Activated CD4-positive, alpha-beta T cell treated with anti-CD3 and anti-CD28 coated beads, Interleukin-10, Interleukin-2, amounts not matched to agents 100 ng/mL and 50 ng/mL, durations not matched to agents 16 hours and 8 hours (primary cell): ENCODE results near the gene TOMM5.
A peak's percentile ranks its signal among the peaks of the same experiment; 100 is the strongest.
"Not testable (repeated sequence)": the region's sequence is repeated elsewhere in the genome, so short reads cannot be mapped to it uniquely, and the experiment has no call there.

Experiments
- DNase-seq: peaks from one replicate; pipeline ENCODE4 v3.0.0-alpha.2; 2020

Gene TOMM5

DNA sequence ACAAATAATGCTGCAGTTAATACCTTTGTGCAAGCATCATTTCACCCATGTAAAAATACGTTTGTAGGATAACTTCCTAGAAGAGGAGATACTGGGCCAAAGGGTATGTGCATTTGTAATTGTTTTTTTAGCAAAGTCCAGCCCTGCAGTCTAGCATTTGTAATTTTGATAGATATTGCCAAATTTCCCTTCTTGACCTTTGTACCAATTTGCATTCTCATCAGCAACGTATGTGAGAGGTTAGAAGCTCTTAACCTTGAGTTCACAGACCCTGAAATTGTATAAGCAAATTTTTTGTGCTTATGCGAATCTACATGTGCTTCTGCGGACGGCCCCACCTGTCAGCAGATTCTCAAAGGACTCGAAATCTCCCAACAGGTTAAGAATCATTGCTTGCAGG is 18.6 kb upstream of the TOMM5 start:
- DNase-seq = no peak

DNA sequence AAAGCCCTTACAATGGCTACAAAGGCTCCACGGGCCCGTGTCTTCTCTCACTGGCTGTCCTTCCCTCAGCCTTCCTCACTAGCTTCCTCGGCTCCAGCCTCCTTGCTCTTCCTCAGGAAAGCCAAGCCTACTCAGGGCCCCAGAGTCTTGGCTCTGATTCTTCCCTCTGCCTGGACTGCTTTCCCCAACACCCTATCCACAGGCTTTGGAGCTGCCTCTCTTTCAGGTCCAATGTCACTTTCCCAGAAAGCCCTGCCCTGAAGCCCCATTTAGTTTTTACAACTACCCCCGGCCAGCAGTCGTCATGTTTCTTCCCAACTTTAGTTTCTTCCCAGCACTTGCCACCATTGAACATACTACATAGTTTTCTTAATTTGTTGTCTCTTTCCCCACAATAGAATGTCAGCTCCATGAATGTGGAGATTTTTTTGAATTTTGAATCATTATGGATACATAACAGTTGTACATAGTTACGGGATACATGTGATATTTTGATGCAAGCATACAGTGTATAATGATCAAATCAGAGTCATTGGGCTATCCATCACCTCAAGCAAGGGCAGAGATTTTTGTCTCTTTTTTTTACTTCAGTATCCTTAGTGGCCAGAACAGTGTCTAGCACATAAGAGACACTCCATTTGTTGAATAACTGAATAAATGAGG is 17.5 kb upstream of the TOMM5 start:
- DNase-seq = no peak

DNA sequence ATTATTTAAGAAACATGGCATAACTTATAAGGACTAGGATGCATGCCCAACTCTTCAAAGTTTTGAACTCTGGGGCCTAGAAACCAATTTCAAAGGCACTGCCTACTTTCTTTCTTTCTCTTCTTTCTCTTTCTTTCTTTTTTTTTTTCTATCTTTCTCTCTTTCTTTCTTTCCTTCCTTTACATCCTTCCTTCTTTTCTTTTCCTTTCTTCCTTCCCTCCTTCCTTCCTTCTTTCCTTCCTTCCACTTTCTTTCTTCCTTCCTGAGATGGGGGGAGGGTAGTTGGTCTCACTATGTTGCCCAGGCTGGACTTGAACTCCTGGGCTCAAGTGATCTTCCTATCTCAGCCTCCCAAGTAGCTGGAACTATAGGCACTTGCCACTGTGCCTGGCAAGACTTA is 15.9 kb upstream of the TOMM5 start:
- no peak for DNase-seq

- DNase-seq = no peak
Measured at GRCh38 chr9:37604296-37604695, 11.9 kb upstream of the TOMM5 start.

DNA sequence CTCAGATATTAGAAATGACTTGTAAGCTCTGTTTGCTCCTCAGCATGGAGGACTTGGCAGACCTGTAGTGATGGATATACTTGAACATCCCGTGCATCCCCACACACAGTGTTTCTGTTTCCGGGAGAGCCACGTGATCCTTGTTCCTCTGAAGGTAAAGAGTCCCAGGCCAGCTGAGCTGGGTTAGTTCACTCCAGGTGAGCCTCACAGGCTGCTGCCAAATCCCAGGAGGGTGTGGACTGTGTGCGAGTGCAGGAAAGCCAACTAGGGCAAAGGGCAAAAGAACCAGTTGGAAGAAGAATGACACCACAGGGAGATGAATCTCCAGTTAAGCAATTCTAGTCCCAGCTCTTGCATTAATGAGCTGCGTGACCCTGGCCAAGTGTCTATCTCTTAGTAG is 10.4 kb upstream of the TOMM5 start:
- DNase-seq = no peak

DNA sequence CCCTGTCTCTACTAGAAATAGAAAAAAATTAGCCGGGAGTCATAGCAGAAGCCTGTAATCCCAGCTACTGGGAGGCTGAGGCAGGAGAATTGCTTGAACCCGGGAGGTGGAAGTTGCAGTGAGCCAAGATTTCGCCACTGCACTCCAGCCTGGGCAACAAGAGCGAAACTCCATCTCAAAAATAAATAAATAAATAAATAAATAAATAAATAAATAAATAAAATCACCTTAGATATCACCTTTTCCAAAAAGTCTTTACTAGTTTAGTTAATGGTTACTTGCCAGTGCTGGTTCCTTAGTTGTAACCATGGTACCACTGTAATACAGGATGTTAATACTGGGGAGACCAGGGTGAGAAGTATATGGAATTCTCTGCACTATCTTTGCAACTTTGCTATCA is 9.7 kb upstream of the TOMM5 start:
- not testable (repeated sequence) for DNase-seq

GRCh38 chr9:37596504-37596903 is 4.1 kb upstream of the TOMM5 start:
- no peak for DNase-seq

GRCh38 chr9:37593883-37594448 is 1.6 kb upstream of the TOMM5 start:
- DNase-seq = no peak

DNA sequence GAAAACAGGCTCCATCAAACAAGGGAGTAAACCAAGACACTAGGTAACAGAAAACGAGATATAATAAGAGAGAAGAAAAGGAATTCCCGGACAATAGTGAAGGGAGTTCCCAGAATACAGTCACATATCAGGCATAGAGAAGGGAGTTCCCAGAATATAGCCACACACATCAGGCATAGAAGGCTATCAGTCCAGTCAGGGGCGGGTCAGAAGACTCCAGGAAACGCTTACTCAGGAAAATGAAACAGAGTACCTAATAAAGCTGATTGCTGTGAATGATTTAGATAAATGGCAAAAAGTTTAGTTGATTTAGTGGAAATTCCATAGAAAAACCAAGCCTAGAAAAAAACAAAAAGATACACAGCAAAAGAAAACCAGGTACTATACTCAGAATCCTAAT is 4.9 kb downstream of the TOMM5 start:
- no peak for DNase-seq

- no peak for DNase-seq
Measured at GRCh38 chr9:37583522-37584121, 8.8 kb downstream of the TOMM5 start.

DNA sequence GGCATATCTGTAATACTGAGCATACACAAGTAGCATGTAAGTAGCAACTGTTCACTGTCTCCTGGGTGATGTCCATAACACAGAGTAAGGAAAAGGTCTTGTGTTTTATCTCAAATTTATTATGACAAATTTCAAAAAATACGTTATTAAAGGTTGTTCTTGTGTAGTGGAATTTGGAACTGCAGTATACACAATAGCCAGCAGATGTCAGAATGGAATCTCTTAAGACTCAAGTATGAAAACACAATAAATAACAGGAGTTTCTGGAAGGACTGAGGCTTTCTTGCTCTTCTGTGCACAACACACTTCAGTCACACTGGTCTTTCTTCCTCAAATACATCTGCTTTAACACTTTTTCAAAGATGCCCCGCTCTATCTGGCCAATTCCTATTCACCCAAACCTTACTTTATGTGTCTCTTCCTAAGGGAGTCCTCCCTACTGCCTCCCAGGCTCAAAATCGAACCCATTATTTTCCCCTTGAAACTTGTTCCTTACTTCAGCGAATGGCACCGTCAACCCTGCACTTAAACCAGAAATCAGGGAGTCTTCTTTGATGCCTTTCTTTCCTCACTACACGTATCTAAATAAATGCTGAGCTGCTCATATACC is 9.7 kb downstream of the TOMM5 start:
- peak; percentile 34 for DNase-seq

- DNase-seq = peak; percentile 56
Measured at GRCh38 chr9:37575921-37576721, 16.3 kb downstream of the TOMM5 start, which contains the start of gene FBXO10. Gene FBXO10, minus strand, starts transcription at chr9:37576380. Its CDS starts 34,612 bp downstream, at chr9:37541768.

GRCh38 chr9:37575511-37575914 is 16.9 kb downstream of the TOMM5 start:
- DNase-seq = no peak

DNA sequence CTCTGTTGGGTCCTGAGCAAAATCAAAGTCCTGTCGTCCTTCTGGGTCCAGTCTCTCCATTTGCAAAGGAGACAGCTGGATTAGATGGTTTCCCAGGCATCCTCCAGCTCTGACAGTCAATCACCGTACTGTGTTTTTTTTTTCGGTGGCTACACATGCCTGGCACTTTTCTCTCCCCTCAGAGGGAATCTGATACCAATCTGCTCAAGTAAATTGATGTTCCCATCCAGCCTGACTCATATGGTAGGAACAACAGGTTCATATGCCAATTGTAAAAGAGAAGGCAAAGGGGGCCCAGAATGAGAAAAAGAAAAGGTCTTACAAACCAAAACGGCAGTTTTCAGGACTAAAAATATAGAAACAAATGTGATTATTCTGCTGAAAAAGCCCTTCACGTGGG is 17.4 kb downstream of the TOMM5 start:
- DNase-seq = no peak

GRCh38 chr9:37574241-37574721 is 18.1 kb downstream of the TOMM5 start:
- no peak for DNase-seq

- DNase-seq = no peak
Measured at GRCh38 chr9:37571282-37571681, 21.1 kb downstream of the TOMM5 start.

DNA sequence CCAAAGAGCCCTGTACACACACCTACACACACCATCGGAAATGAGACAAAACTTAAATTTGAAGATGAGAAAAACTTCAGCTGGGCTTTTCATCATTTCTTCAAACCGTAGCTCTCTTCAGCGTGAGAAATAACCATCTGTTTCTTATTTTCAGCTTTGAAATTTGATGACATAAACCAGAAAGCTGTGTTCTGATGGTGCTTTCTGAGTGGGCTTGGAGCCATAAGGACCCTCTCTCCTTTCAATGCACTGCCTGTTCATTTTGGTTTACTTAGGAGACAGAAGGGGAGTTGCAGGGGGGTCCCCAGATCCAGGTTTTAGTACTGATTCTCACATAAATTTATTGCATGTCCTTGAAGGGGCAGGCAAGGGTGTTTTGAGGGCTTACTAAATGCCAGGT is 25.7 kb downstream of the TOMM5 start:
- DNase-seq = no peak

DNA sequence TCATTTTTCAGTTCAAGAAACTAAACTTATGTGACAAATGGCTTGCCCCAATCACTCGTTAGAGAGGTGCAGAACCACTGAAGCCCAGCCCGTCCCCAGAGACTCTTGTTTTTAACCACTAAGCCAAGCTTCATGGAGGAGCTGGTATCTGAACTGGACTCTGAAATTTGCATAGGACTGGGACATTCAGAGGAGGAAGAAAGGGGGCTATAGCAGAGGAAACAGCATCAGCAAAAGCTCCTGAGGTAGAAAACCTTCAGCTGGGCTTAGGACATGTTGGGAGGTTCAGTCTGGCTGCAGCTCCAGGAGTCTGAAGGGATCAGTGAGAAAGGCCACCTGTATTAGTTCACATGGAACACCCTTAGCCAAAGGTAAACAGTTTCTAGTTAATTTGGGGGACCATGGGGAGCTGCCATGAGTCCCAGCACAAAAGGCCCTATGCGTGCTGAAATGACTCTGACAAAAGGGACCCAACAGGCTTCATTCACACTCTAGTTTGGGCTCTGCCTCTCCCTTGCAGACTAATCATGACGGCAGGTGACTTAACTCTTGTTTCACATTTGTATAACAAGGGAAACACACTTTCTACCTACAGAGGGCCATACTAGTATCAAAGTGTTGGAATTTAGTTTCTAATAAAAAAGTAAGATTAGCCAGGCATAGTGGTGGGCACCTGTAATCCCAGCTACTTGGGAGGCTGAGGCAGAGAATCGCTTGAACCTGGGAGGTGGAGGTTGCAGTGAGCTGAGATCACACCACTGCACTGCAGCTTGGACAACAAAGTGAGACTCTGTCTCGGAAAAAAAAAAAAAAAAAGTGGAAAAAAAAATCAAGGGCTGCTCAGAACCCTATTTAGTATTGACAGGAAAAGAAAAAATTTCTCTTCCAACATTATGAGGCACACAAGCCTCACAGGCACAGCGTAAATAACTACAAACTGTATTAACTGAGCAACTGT is 26.5 kb downstream of the TOMM5 start:
- DNase-seq = no peak

DNA sequence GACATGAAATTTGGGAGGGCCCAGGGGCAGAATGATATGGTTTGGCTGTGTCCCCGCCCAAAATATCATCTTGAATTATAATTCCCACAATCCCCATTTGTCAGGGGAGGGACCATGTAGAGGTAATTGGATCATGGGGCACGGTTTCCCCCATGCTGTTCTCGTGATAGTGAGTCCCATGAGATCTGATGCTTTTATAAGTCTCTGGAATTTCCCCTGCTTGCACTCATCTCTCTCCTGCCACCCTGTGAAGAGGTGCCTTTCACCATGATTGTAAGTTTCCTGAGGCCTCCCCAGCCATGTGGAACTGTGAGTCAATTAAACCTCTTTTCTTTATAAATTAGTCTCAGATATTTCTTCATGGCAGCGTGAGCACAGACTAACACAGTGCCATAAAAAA is 27.5 kb downstream of the TOMM5 start:
- DNase-seq = no peak

GRCh38 chr9:37563806-37564513 is 28.4 kb downstream of the TOMM5 start:
- DNase-seq = no peak

- DNase-seq = no peak
Measured at GRCh38 chr9:37562826-37563225, 29.6 kb downstream of the TOMM5 start.
